ENCODE measurements around the gene SEMA3F. TPM values are rescaled to one million over a fixed set of nuclear protein-coding genes. Genes with fewer than 3 reads are reported as not detected.
"Not testable (repeated sequence)": the region's sequence is repeated elsewhere in the genome, so short reads cannot be mapped to it uniquely, and the experiment has no call there.

SEMA3F gene
- polyA plus RNA-seq, 5 donors, result 33.1 to 57.1 (median 44.4) TPM

GRCh38 chr3:50210510-50211367 lies 55.6 kb downstream of the SEMA3F start:
- DNase-seq, result no peak

DNA sequence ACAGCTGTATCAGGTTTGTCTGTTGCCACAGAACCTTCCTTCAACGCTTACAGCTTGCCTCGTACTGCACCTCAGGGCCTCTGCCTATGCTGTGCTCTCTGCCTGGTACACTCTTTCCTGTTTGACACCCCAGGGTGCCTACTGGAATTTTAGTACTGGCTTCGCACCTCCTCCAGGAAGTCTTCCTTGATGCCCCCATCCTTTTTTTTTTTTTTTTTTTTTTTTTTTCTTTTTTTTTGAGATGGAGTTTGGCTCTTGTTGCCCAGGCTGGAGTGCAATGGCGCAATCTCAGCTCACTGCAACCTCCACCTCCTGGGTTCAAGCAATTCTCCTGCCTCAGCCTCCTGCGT lies 56.2 kb downstream of the SEMA3F start:
- DNase-seq, result not testable (repeated sequence)

GRCh38 chr3:50211930-50212329 lies 56.8 kb downstream of the SEMA3F start:
- no peak for DNase-seq

GRCh38 chr3:50212502-50212901 lies 57.4 kb downstream of the SEMA3F start:
- DNase-seq, result no peak

GRCh38 chr3:50212971-50213370 lies 57.8 kb downstream of the SEMA3F start:
- DNase-seq, result no peak

GRCh38 chr3:50213373-50213772 lies 58.2 kb downstream of the SEMA3F start:
- no peak for DNase-seq

GRCh38 chr3:50214824-50215223 lies 59.7 kb downstream of the SEMA3F start:
- DNase-seq, result no peak

GRCh38 chr3:50215529-50215928 lies 60.4 kb downstream of the SEMA3F start:
- DNase-seq, result no peak

- DNase-seq, result no peak
These were observed 62.6 kb downstream of the SEMA3F start for GRCh38 chr3:50217681-50218080.

GRCh38 chr3:50218448-50218847 lies 63.3 kb downstream of the SEMA3F start:
- no peak for DNase-seq

DNA sequence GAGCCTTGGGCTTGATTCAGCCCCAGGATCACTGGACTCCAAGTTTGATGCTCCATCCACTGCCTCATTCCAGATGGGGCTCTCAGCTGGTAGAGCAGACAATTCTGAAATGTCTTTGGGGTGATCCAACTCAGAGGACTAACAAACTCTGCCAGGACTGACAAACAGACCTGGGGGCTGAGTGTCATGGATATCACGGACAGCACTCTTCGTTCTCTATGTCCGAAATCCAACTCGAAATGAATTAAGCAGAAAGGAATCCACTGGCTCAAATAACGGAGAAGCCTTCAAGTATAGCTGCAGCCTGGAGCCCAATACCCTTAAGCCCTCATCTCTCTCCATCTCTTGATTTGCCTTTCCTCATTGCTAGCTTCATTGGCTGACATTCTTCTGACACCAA lies 64.2 kb downstream of the SEMA3F start:
- no peak for DNase-seq

- no peak for DNase-seq
These were observed 65.0 kb downstream of the SEMA3F start for GRCh38 chr3:50220109-50220508.

- no peak for DNase-seq
These were observed 65.9 kb downstream of the SEMA3F start for GRCh38 chr3:50221051-50221410.

DNA sequence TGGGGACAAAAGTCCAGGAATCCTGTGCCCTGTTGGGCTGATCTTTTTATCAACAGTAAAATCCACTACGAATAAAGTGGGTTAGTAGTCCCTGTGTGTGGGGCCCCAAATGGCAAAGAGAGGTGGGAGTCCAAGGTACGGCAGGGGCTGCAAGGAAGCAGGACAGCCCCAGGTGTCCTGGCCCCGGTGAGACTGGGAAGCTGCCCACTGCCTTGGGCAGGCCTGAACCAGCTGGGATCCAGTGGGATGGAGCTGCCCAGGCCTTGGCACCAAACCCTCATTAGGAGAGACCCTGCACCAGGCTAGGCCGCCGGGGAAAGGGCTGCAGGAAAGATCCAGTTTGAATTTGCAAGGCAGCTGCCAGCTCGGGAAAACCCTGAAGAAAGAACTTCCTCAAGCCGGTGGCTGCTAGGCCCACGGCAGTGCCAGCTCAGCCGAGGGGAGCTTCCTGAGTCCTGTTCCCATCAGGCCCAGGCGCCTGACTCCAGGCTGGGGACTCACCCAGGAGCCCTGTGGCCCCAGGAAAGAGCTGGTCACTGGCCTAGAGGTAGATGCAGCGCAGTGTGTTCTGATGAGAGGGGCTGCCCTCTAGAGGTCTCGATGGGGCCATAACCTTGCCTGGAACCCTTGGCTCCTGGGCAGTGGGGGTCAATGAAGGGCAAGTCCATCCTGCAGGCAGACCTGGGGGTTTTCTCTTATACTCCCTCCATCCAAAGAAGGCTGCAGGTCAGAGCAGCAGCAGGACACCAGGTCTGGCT lies 66.5 kb downstream of the SEMA3F start:
- no peak for DNase-seq

- no peak for DNase-seq
These were observed 67.0 kb downstream of the SEMA3F start for GRCh38 chr3:50222169-50222528.

- DNase-seq, result no peak
These were observed 69.5 kb downstream of the SEMA3F start for GRCh38 chr3:50224639-50225038.

GRCh38 chr3:50226888-50227389 lies 71.8 kb downstream of the SEMA3F start:
- no peak for DNase-seq

- peak; percentile 89 to 91 for DNase-seq
These were observed 72.5 kb downstream of the SEMA3F start for GRCh38 chr3:50227390-50228183.

GRCh38 chr3:50228184-50228763 lies 73.2 kb downstream of the SEMA3F start:
- not testable (repeated sequence) for DNase-seq

DNA sequence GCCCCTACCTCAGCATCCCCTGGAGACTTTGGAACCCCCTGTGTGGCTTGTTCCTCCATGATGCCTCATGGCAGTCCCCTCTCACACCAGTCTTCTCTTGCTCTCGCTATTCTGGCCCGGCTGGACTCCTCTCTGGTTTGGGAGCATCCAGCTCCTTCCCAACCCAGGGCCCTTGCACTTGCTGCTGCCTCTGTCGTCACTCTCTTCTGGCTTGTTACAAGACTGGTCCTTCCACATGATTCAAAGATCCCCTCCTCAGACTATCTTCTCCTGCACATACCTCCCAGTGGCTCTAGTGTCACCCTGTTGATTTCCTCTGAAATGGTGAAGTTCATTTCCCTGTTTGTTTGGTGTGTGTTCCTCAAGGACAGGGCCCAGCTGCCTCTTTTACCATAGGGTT lies 74.4 kb downstream of the SEMA3F start:
- no peak for DNase-seq

GRCh38 chr3:50230104-50230793 lies 75.1 kb downstream of the SEMA3F start:
- DNase-seq, result no peak
